IMR-90 (cell line): Measurements from ENCODE around the gene PLEKHH1. TPM values are rescaled to one million over a fixed set of nuclear protein-coding genes. Genes with fewer than 3 reads are reported as not detected.

Experiments
- ATAC-seq: fragments of 200-7000 bp; cut with Tn5 transposase; 2 replicates; pipeline ENCODE4 v1.9.1; 2020; ENCODE audit warnings: low read depth, mild to moderate bottlenecking, moderate library complexity
- BruUV-seq: library from RNA; stranded (reverse); fragments of 400-500 nt; replicated peaks from 2 replicates; lab custom pipeline; 2021; lab: Mats Ljungman, UMichigan
- CTCF ChIA-PET: fragments of 300-600 bp; formaldehyde crosslinking; extraction: SDS; loops from one replicate; lab custom pipeline; 2021; ENCODE audit warnings: antibody characterized with exemption; lab: Yijun Ruan, JAX
- POLR2A ChIA-PET: fragments of 300-600 bp; sonication (Branson Sonifier 250); formaldehyde crosslinking; loops from one replicate; lab custom pipeline; 2022; ENCODE audit warnings: antibody characterized with exemption; ENCODE audit not compliant: unreplicated experiment; lab: Charles Lee
- DNase-seq: peaks from one replicate; pipeline ENCODE4 v3.0.0; 2013
- H2AFZ ChIP-seq: replicated peaks from 2 replicates; pipeline ENCODE3; 2013; ENCODE audit warnings: low read length, mild to moderate bottlenecking; ENCODE audit not compliant: poor library complexity
- H2AK5ac ChIP-seq: 2 replicates; pipeline ENCODE4 v1.6.1; 2013; ENCODE audit warnings: low read depth, low read length, inconsistent platforms
- H2AK9ac ChIP-seq: replicated peaks from 2 replicates; pipeline ENCODE3; 2013; ENCODE audit warnings: mild to moderate bottlenecking, low read depth, low read length, moderate library complexity; ENCODE audit not compliant: poor library complexity
- H2BK120ac ChIP-seq: 2 replicates; pipeline ENCODE4 v1.6.1; 2013; ENCODE audit warnings: low read depth, low read length, inconsistent platforms
- H2BK15ac ChIP-seq: 3 replicates; pipeline ENCODE4 v1.6.1; 2013; ENCODE audit warnings: low read depth, low read length, inconsistent platforms
- H2BK20ac ChIP-seq: 2 replicates; pipeline ENCODE4 v1.6.1; 2013; ENCODE audit warnings: low read depth, mild to moderate bottlenecking, inconsistent platforms, low read length, moderate library complexity
- H2BK5ac ChIP-seq: 2 replicates; pipeline ENCODE4 v1.6.1; 2013; ENCODE audit warnings: mild to moderate bottlenecking, low read depth, low read length, inconsistent platforms; ENCODE audit not compliant: poor library complexity, severe bottlenecking
- H3K14ac ChIP-seq: replicated peaks from 2 replicates; pipeline ENCODE4 v1.6.1; 2013; ENCODE audit warnings: low read depth, low read length, inconsistent platforms
- H3K18ac ChIP-seq: 2 replicates; pipeline ENCODE4 v1.6.1; 2013; ENCODE audit warnings: low read depth, low read length, control low read depth
- H3K23ac ChIP-seq: 2 replicates; pipeline ENCODE4 v1.6.1; 2013; ENCODE audit warnings: low read depth, low read length, inconsistent platforms
- H3K27ac ChIP-seq: 2 replicates; pipeline ENCODE4 v1.5.1; 2013; ENCODE audit warnings: mild to moderate bottlenecking, control low read depth, low read length; ENCODE audit not compliant: insufficient read depth
- H3K27me3 ChIP-seq: 2 replicates; pipeline ENCODE4 v1.6.1; 2013; ENCODE audit warnings: low read length; ENCODE audit not compliant: control insufficient read depth, insufficient read depth
- H3K36me3 ChIP-seq: 2 replicates; pipeline ENCODE4 v1.6.1; 2013; ENCODE audit warnings: low read length, mixed read lengths; ENCODE audit not compliant: control insufficient read depth, insufficient read depth
- H3K4ac ChIP-seq: 2 replicates; pipeline ENCODE4 v1.6.1; 2013; ENCODE audit warnings: low read depth, low read length, inconsistent platforms
- H3K4me1 ChIP-seq: 2 replicates; pipeline ENCODE4 v1.6.1; 2013; ENCODE audit warnings: low read length, mixed read lengths; ENCODE audit not compliant: control insufficient read depth, insufficient read depth
- H3K4me2 ChIP-seq: 2 replicates; pipeline ENCODE4 v1.6.1; 2013; ENCODE audit warnings: low read depth, mild to moderate bottlenecking, control low read depth, low read length, moderate library complexity
- H3K4me3 ChIP-seq: 2 replicates; pipeline ENCODE4 v1.5.1; 2013; ENCODE audit warnings: low read depth, mild to moderate bottlenecking, control low read depth, low read length, moderate library complexity; ENCODE audit not compliant: insufficient read depth
- H3K56ac ChIP-seq: 2 replicates; pipeline ENCODE4 v1.6.1; 2013; ENCODE audit warnings: low read length, inconsistent platforms; ENCODE audit not compliant: insufficient read depth; ENCODE audit errors: extremely low read depth
- H3K79me1 ChIP-seq, 2 experiments: 2 replicates each; pipeline ENCODE4 v1.6.1; 2013; ENCODE audit warnings: low read length in 2 of 2, inconsistent platforms in 1 of 2, low read depth in 1 of 2
- H3K9ac ChIP-seq: 2 replicates; pipeline ENCODE4 v1.6.1; 2013; ENCODE audit warnings: low read depth, low read length, control low read depth
- H3K9me1 ChIP-seq: 2 replicates; pipeline ENCODE4 v1.6.1; 2013; ENCODE audit warnings: low read length, inconsistent platforms; ENCODE audit not compliant: insufficient read depth
- H3K9me3 ChIP-seq: 2 replicates; pipeline ENCODE4 v1.6.1; 2013; ENCODE audit warnings: low read length; ENCODE audit not compliant: control insufficient read depth, insufficient read depth
- H4K20me1 ChIP-seq: 2 replicates; pipeline ENCODE4 v1.6.1; 2013; ENCODE audit warnings: low read length, inconsistent platforms; ENCODE audit not compliant: insufficient read depth
- H4K5ac ChIP-seq: 2 replicates; pipeline ENCODE4 v1.6.1; 2013; ENCODE audit warnings: mild to moderate bottlenecking, low read depth, low read length, control low read depth
- H4K8ac ChIP-seq, 2 experiments: 2 replicates each; pipeline ENCODE4 v1.6.1; 2013; ENCODE audit warnings: low read depth in 2 of 2, low read length in 2 of 2, control low read depth in 1 of 2, inconsistent platforms in 1 of 2
- H4K91ac ChIP-seq: 2 replicates; pipeline ENCODE4 v1.6.1; 2013; ENCODE audit warnings: low read depth, low read length, inconsistent platforms; ENCODE audit not compliant: insufficient read depth
- CHD1 ChIP-seq: IDR thresholded peaks from 2 replicates; pipeline ENCODE4 v1.6.1; 2012; ENCODE audit warnings: low read depth, low read length, improper control_type of control experiment
- CTCF ChIP-seq: conservative IDR thresholded peaks from 2 replicates; pipeline ENCODE4 v1.5.1; 2012; ENCODE audit warnings: mild to moderate bottlenecking, low read depth, low read length, improper control_type of control experiment
- FOS ChIP-seq: fragments of 150-350 bp; IDR thresholded peaks from 2 replicates; pipeline ENCODE4 v1.6.1; 2016; ENCODE audit warnings: low read depth, low read length
- MAFK ChIP-seq: IDR thresholded peaks from 2 replicates; pipeline ENCODE4 v1.6.1; 2012; ENCODE audit warnings: low read depth, low read length, improper control_type of control experiment
- MAZ ChIP-seq: IDR thresholded peaks from 2 replicates; pipeline ENCODE4 v1.6.1; 2012; ENCODE audit warnings: low read depth, mild to moderate bottlenecking, low read length, improper control_type of control experiment, moderate library complexity, borderline replicate concordance
- MXI1 ChIP-seq: IDR thresholded peaks from 2 replicates; pipeline ENCODE4 v1.6.1; 2012; ENCODE audit warnings: low read depth, mild to moderate bottlenecking, low read length, moderate library complexity, borderline replicate concordance
- POLR2A ChIP-seq: IDR thresholded peaks from 2 replicates; pipeline ENCODE4 v1.6.1; 2012; ENCODE audit warnings: mild to moderate bottlenecking, low read depth, low read length
- RCOR1 ChIP-seq: IDR thresholded peaks from 2 replicates; pipeline ENCODE4 v1.6.1; 2012; ENCODE audit warnings: mild to moderate bottlenecking, low read length, improper control_type of control experiment; ENCODE audit not compliant: insufficient replicate concordance
- SMC3 ChIP-seq: fragments of 150-350 bp; IDR thresholded peaks from 2 replicates; pipeline ENCODE4 v1.6.1; 2016; ENCODE audit warnings: low read depth, mild to moderate bottlenecking, antibody characterized with exemption, low read length, moderate library complexity
- USF2 ChIP-seq: fragments of 150-350 bp; IDR thresholded peaks from 2 replicates; pipeline ENCODE4 v1.6.1; 2017; ENCODE audit warnings: mild to moderate bottlenecking, antibody characterized with exemption, low read length, low read depth
- WGBS, 2 experiments: methylation state at CpG; one replicate each; pipeline versions ENCODE4 v1.1.5 to v1.1.7; 2013; ENCODE audit warnings: missing lambda C conversion rate in 2 of 2; ENCODE audit not compliant: insufficient read length in 1 of 2; ENCODE audit errors: extremely low coverage in 2 of 2; 5-methylcytosine and 5-hydroxymethylcytosine counted together
- dilution Hi-C: fragments of 300-500 bp; cut with HindIII; formaldehyde crosslinking; loops from one replicate; pipeline ENCODE4 v1.14.3; 2018; ENCODE audit warnings: low sequenced_read_pairs; ENCODE audit not compliant: unreplicated experiment
- in situ Hi-C: fragments of 300-500 bp; cut with MboI; formaldehyde crosslinking; loops from 3 replicates; pipeline ENCODE4 v1.14.3; 2019; ENCODE audit warnings: low sequenced_read_pairs, inconsistent platforms, mixed read lengths
- intact Hi-C: fragments of 100-400 bp; cut with micrococcal nuclease; formaldehyde crosslinking; loops from 2 replicates; pipeline ENCODE4 v1.10.0; 2022
- polyA plus RNA-seq, 3 experiments: library from polyadenylated mRNA; depleted of rRNA; stranded (reverse); fragments of >200 nt; gene quantifications; 2 replicates each; pipeline ENCODE4 v1.2.3, GENCODE V29; 2012; ENCODE audit warnings: low replicate concordance in 1 of 3
- total RNA-seq: library from RNA; depleted of rRNA; stranded (reverse); fragments of >200 nt; gene quantifications from 2 replicates; pipeline ENCODE4 v1.2.3, GENCODE V29; 2012

PLEKHH1 gene
- total and polyA plus RNA-seq, 2 of the 4 experiments (the other 2 are of a cell fraction), result under 0.01 to 0.34 TPM

DNA sequence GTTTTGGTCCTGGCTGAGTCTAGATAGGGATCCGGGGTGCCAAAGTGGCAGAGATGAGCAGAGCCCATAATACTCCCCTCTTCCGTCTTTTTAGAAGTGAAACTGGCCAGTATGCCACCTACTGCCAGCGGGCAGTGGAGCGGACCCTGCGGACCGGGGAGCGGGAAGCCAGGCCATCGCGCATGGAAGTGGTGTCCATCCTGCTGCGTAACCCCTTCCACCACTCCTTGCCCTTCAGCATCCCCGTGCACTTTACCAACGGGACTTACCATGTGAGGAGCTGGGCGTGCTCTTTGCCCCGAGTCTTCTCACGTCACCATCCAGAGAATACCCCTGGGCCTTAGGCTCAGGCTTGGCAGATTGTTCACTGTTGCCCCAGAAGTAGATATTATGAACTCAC is 46.0 kb downstream of the PLEKHH1 start:
- intact Hi-C loops, result no loop called here
- H4K91ac ChIP-seq, result no peak overlapping the region
- no peak overlapping the region for H3K14ac ChIP-seq
- H3K27me3 ChIP-seq, result peaks cover 4% of the 10 kb centered on the region; the same call in 1 of the 2 replicates
- ChIA-PET POLR2A (no interaction called here), CTCF (interaction anchor here (5.2 kb wide), 1 partner anchor 8 kb away, joined by 24 read pairs; no protein-coding TSS in a partner anchor)
- no peak overlapping the region for H3K56ac ChIP-seq
- H3K4ac ChIP-seq, result no peak overlapping the region
- 73% methylated on average over 6 of the region's 15 CpGs; no CpG with 5 or more reads in 1 of the 2 experiments for WGBS, 2 experiments
- DNase-seq, result no peak
- dilution Hi-C loops, result no loop called here
- H3K9me3 ChIP-seq, result no peaks in the 10 kb centered on the region
- H2AK9ac ChIP-seq, result no peak overlapping the region
- no peak overlapping the region for H2BK15ac ChIP-seq
- ATAC-seq, result no peak
- H2BK5ac ChIP-seq, result no peak overlapping the region
- in situ Hi-C loops, result no loop called here
- no peak overlapping the region for H2AK5ac ChIP-seq
- no peak overlapping the region for H3K9ac ChIP-seq
- no peak overlapping the region for H3K4me2 ChIP-seq
- H2BK120ac ChIP-seq, result no peak overlapping the region
- H4K5ac ChIP-seq, result no peak overlapping the region
- no peak overlapping the region for H2AFZ ChIP-seq
- no peak for TF ChIP-seq MXI1
- no peak for TF ChIP-seq RCOR1
- no peak for TF ChIP-seq USF2
- TF ChIP-seq FOS, result no peak
- no peak for TF ChIP-seq CHD1
- TF ChIP-seq SMC3, result no peak
- no peak for TF ChIP-seq POLR2A
- TF ChIP-seq CTCF, result no peak
- TF ChIP-seq MAFK, result no peak
- no peak for TF ChIP-seq MAZ
- no TSS peak for BruUV-seq
- no peaks in the 10 kb centered on the region for H3K79me1 ChIP-seq
- no peak overlapping the region for H3K18ac ChIP-seq
- H3K27ac ChIP-seq, result no peak overlapping the region
- H4K20me1 ChIP-seq, result no peaks in the 10 kb centered on the region
- H3K9me1 ChIP-seq, result 0 out of 2 replicates have a peak, but pooled peaks cover 3% of the 10 kb centered on the region
- H4K8ac ChIP-seq, result no peak overlapping the region
- H2BK20ac ChIP-seq, result no peak overlapping the region
- H3K4me1 ChIP-seq, result no peaks in the 10 kb centered on the region
- H3K23ac ChIP-seq, result no peak overlapping the region
- H3K36me3 ChIP-seq, result no peaks in the 10 kb centered on the region
- no peak overlapping the region for H3K4me3 ChIP-seq
